WTC11 (cell line): ENCODE data around the gene FREM1. TPM values are rescaled to one million over a fixed set of nuclear protein-coding genes. Genes with fewer than 3 reads are reported as not detected.

Source experiments
- ATAC-seq: fragments of 200-7000 bp; cut with Tn5 transposase; 2 replicates; pipeline ENCODE4 v1.10.0; 2021; ENCODE audit warnings: mild to moderate bottlenecking, moderate library complexity
- CTCF ChIA-PET: fragments of 300-600 bp; sonication (Branson Sonifier 250); formaldehyde crosslinking; loops from one replicate; lab custom pipeline; 2021; ENCODE audit warnings: antibody characterized with exemption; lab: Charles Lee
- POLR2A ChIA-PET: fragments of 350-600 bp; sonication (Branson Sonifier 250); formaldehyde crosslinking; loops from one replicate; lab custom pipeline; 2021; ENCODE audit warnings: antibody characterized with exemption; lab: Charles Lee
- DNase-seq: peaks from one replicate; pipeline ENCODE4 v3.0.0; 2021; ENCODE audit warnings: low spot score
- H3K27ac Mint-ChIP-seq: 2 replicates; pipeline ENCODE4 v1.8.0; 2021; ENCODE audit warnings: mixed read lengths
- H3K27me3 Mint-ChIP-seq: 2 replicates; pipeline ENCODE4 v1.8.0; 2021; ENCODE audit warnings: low read depth, mild to moderate bottlenecking, moderate library complexity, mixed read lengths
- H3K36me3 Mint-ChIP-seq: 2 replicates; pipeline ENCODE4 v1.8.0; 2021; ENCODE audit warnings: mixed read lengths
- H3K4me1 Mint-ChIP-seq: 2 replicates; pipeline ENCODE4 v1.8.0; 2022; ENCODE audit warnings: mixed read lengths
- H3K4me3 Mint-ChIP-seq: 2 replicates; pipeline ENCODE4 v1.8.0; 2021; ENCODE audit warnings: mild to moderate bottlenecking, moderate library complexity, mixed read lengths
- H3K9me3 Mint-ChIP-seq: 2 replicates; pipeline ENCODE4 v1.8.0; 2021; ENCODE audit warnings: mixed read lengths
- AFF4 ChIP-seq: sonication (generic); formaldehyde crosslinking; IDR thresholded peaks from 2 replicates; pipeline ENCODE4 v1.8.1; 2023; ENCODE audit warnings: mild to moderate bottlenecking, missing genetic modification reagents, borderline replicate concordance
- ATF1 ChIP-seq: sonication (generic); formaldehyde crosslinking; IDR thresholded peaks from 2 replicates; pipeline ENCODE4 v1.8.1; 2023; ENCODE audit warnings: mild to moderate bottlenecking, moderate library complexity, missing genetic modification reagents
- CREB1 ChIP-seq: sonication (generic); formaldehyde crosslinking; IDR thresholded peaks from 2 replicates; pipeline ENCODE4 v1.8.0; 2023; ENCODE audit warnings: mild to moderate bottlenecking, missing genetic modification reagents
- E2F1 ChIP-seq: sonication (generic); formaldehyde crosslinking; IDR thresholded peaks from 2 replicates; pipeline ENCODE4 v1.8.0; 2022; ENCODE audit warnings: mild to moderate bottlenecking, missing genetic modification reagents
- HMGA2 ChIP-seq: fragments of 250-450 bp; sonication (Bioruptor Pico); IDR thresholded peaks from 2 replicates; pipeline ENCODE4 v1.4.0; 2021; ENCODE audit warnings: mild to moderate bottlenecking, moderate library complexity
- KAT7 ChIP-seq: sonication (generic); formaldehyde crosslinking; IDR thresholded peaks from 2 replicates; pipeline ENCODE4 v1.8.1; 2023; ENCODE audit warnings: missing genetic modification reagents, mild to moderate bottlenecking, borderline replicate concordance
- NFATC4 ChIP-seq: fragments of 250-450 bp; sonication (Bioruptor Pico); IDR thresholded peaks from 2 replicates; pipeline ENCODE4 v1.9.0; 2021; ENCODE audit warnings: mild to moderate bottlenecking
- NR1H2 ChIP-seq: sonication (generic); formaldehyde crosslinking; IDR thresholded peaks from 2 replicates; pipeline ENCODE4 v1.9.0; 2021; ENCODE audit warnings: mild to moderate bottlenecking, moderate library complexity, missing genetic modification reagents
- PRDM15 ChIP-seq: sonication (generic); formaldehyde crosslinking; IDR thresholded peaks from 2 replicates; pipeline ENCODE4 v1.8.0; 2022; ENCODE audit warnings: missing genetic modification reagents
- PRRX2 ChIP-seq: fragments of 250-450 bp; sonication (Bioruptor Pico); IDR thresholded peaks from 2 replicates; pipeline ENCODE4 v1.8.0; 2021; ENCODE audit warnings: mild to moderate bottlenecking
- RORB ChIP-seq: fragments of 250-450 bp; sonication (Bioruptor Pico); IDR thresholded peaks from 2 replicates; pipeline ENCODE4 v1.9.0; 2021; ENCODE audit warnings: mild to moderate bottlenecking
- SOX15 ChIP-seq: fragments of 250-450 bp; sonication (Bioruptor Pico); IDR thresholded peaks from 2 replicates; pipeline ENCODE4 v1.9.0; 2021; ENCODE audit warnings: mild to moderate bottlenecking
- TCF7 ChIP-seq: sonication (generic); formaldehyde crosslinking; IDR thresholded peaks from 2 replicates; pipeline ENCODE4 v1.8.0; 2022; ENCODE audit warnings: mild to moderate bottlenecking, low read depth, missing genetic modification reagents, moderate library complexity
- TP53 ChIP-seq: sonication (generic); formaldehyde crosslinking; IDR thresholded peaks from 2 replicates; pipeline ENCODE4 v1.8.1; 2023; ENCODE audit warnings: mild to moderate bottlenecking, missing genetic modification reagents
- ZNF121 ChIP-seq: sonication (generic); formaldehyde crosslinking; IDR thresholded peaks from 2 replicates; pipeline ENCODE4 v1.8.0; 2023; ENCODE audit warnings: missing genetic modification reagents
- total RNA-seq: library from RNA; stranded (reverse); gene quantifications from 3 replicates; pipeline ENCODE4 v1.2.3, GENCODE V29; 2021
- TF ChIP-seq, protein P1 (sequence below): sonication (generic); formaldehyde crosslinking; conservative IDR thresholded peaks from 2 replicates; pipeline ENCODE4 v1.8.1; 2023; ENCODE audit warnings: mild to moderate bottlenecking, low read depth, missing genetic modification reagents, moderate library complexity
- TF ChIP-seq, protein P2 (sequence below): sonication (generic); formaldehyde crosslinking; IDR thresholded peaks from 2 replicates; pipeline ENCODE4 v1.8.1; 2022; ENCODE audit warnings: low read depth, mild to moderate bottlenecking, moderate library complexity, missing genetic modification reagents, borderline replicate concordance
- TF ChIP-seq, protein P3 (sequence below): sonication (generic); formaldehyde crosslinking; IDR thresholded peaks from 2 replicates; pipeline ENCODE4 v1.8.1; 2023; ENCODE audit warnings: mild to moderate bottlenecking, missing genetic modification reagents
- TF ChIP-seq, protein P4 (sequence below): fragments of 250-450 bp; sonication (Bioruptor Pico); IDR thresholded peaks from 2 replicates; pipeline ENCODE4 v2.1.2; 2022; ENCODE audit warnings: mild to moderate bottlenecking, moderate library complexity

Gene FREM1
- total RNA-seq, 1 experiment from 2014 or later: 2.8 TPM

GRCh38 chr9:14790628-14791027 is 119.6 kb downstream of the FREM1 start (continued):
- TF ChIP-seq, protein P1, sequence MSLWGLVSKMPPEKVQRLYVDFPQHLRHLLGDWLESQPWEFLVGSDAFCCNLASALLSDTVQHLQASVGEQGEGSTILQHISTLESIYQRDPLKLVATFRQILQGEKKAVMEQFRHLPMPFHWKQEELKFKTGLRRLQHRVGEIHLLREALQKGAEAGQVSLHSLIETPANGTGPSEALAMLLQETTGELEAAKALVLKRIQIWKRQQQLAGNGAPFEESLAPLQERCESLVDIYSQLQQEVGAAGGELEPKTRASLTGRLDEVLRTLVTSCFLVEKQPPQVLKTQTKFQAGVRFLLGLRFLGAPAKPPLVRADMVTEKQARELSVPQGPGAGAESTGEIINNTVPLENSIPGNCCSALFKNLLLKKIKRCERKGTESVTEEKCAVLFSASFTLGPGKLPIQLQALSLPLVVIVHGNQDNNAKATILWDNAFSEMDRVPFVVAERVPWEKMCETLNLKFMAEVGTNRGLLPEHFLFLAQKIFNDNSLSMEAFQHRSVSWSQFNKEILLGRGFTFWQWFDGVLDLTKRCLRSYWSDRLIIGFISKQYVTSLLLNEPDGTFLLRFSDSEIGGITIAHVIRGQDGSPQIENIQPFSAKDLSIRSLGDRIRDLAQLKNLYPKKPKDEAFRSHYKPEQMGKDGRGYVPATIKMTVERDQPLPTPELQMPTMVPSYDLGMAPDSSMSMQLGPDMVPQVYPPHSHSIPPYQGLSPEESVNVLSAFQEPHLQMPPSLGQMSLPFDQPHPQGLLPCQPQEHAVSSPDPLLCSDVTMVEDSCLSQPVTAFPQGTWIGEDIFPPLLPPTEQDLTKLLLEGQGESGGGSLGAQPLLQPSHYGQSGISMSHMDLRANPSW: no peak
- TF ChIP-seq KAT7 (no peak), CREB1 (no peak), TP53 (CRISPR knock-in tag) (no peak), NFATC4 (CRISPR knock-in tag) (no peak), HMGA2 (CRISPR knock-in tag) (no peak), E2F1 (CRISPR knock-in tag) (no peak)

DNA sequence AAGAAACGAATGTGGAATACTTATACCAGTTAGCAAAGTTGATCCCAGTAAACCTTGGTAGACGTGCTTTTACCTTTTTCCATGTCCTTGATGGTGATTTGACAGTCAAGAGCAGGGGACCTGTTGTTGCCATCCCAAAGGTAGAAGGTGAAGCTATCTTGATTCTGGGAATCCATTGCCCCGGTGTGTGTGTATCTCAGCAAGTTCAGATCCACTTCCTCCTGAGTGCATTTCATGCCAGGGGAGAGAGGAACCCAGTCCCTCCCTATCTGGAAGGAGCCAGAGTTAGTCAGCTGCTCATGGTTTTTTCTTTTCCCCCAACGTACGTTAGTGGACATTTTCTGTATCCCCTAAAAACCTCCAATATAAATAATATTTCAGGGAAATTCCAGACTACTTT is 121.4 kb downstream of the FREM1 start:
- Mint-ChIP-seq H3K4me1 (no peaks in the 10 kb centered on the region), H3K9me3 (no peaks in the 10 kb centered on the region), H3K36me3 (no peaks in the 10 kb centered on the region), H3K27ac (no peak overlapping the region), H3K4me3 (no peak overlapping the region), H3K27me3 (no peaks in the 10 kb centered on the region)
- POLR2A ChIA-PET: no interaction called here
- ATAC-seq (no peak), DNase-seq (no peak)
- CTCF ChIA-PET: no interaction called here
- TF ChIP-seq, protein P2, sequence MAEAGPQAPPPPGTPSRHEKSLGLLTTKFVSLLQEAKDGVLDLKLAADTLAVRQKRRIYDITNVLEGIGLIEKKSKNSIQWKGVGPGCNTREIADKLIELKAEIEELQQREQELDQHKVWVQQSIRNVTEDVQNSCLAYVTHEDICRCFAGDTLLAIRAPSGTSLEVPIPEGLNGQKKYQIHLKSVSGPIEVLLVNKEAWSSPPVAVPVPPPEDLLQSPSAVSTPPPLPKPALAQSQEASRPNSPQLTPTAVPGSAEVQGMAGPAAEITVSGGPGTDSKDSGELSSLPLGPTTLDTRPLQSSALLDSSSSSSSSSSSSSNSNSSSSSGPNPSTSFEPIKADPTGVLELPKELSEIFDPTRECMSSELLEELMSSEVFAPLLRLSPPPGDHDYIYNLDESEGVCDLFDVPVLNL (CRISPR knock-in tag): no peak

- Mint-ChIP-seq H3K27me3 (no peaks in the 10 kb centered on the region), H3K9me3 (peaks cover 8% of the 10 kb centered on the region), H3K4me1 (peaks cover 9% of the 10 kb centered on the region), H3K27ac (no peak overlapping the region), H3K36me3 (peaks cover 3% of the 10 kb centered on the region; the same call in 1 of the 2 replicates), H3K4me3 (no peak overlapping the region)
- ChIA-PET POLR2A (no interaction called here), CTCF (interaction anchor here (1.3 kb wide), 1 partner anchor 64 kb away, joined by 3 read pairs; no protein-coding TSS in a partner anchor)
- ATAC-seq (no peak), DNase-seq (no peak)
- TF ChIP-seq PRDM15 (CRISPR knock-in tag) (no peak), RORB (CRISPR knock-in tag) (no peak), ATF1 (no peak), ZNF121 (CRISPR knock-in tag) (no peak), PRRX2 (CRISPR knock-in tag) (no peak), NR1H2 (CRISPR knock-in tag) (no peak), SOX15 (CRISPR knock-in tag) (no peak), AFF4 (no peak), TCF7 (CRISPR knock-in tag) (no peak)
- TF ChIP-seq, protein P3, sequence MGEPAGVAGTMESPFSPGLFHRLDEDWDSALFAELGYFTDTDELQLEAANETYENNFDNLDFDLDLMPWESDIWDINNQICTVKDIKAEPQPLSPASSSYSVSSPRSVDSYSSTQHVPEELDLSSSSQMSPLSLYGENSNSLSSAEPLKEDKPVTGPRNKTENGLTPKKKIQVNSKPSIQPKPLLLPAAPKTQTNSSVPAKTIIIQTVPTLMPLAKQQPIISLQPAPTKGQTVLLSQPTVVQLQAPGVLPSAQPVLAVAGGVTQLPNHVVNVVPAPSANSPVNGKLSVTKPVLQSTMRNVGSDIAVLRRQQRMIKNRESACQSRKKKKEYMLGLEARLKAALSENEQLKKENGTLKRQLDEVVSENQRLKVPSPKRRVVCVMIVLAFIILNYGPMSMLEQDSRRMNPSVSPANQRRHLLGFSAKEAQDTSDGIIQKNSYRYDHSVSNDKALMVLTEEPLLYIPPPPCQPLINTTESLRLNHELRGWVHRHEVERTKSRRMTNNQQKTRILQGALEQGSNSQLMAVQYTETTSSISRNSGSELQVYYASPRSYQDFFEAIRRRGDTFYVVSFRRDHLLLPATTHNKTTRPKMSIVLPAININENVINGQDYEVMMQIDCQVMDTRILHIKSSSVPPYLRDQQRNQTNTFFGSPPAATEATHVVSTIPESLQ: no peak
- TF ChIP-seq, protein P4, sequence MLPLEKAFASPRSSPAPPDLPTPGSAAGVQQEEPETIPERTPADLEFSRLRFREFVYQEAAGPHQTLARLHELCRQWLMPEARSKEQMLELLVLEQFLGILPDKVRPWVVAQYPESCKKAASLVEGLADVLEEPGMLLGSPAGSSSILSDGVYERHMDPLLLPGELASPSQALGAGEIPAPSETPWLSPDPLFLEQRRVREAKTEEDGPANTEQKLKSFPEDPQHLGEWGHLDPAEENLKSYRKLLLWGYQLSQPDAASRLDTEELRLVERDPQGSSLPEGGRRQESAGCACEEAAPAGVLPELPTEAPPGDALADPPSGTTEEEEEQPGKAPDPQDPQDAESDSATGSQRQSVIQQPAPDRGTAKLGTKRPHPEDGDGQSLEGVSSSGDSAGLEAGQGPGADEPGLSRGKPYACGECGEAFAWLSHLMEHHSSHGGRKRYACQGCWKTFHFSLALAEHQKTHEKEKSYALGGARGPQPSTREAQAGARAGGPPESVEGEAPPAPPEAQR (CRISPR knock-in tag): no peak
These were observed 126.9 kb downstream of the FREM1 start for GRCh38 chr9:14783358-14783757.
